ENCODE data around the gene WDR18.

WDR18 gene

GRCh38 chr19:1008268-1009040, 24.3 kb downstream of the WDR18 start:
- no peak for DNase-seq (ENCODE audit: low read depth)

- no peak for DNase-seq (ENCODE audit: low read depth)
Observed at GRCh38 chr19:1009041-1009980, 25.2 kb downstream of the WDR18 start.

GRCh38 chr19:1009981-1010538, 25.9 kb downstream of the WDR18 start:
- DNase-seq (ENCODE audit: low read depth) = no peak

- no peak for DNase-seq (ENCODE audit: low read depth)
Observed at GRCh38 chr19:1010586-1011510, 26.7 kb downstream of the WDR18 start.

- no peak for DNase-seq (ENCODE audit: low read depth)
Observed at GRCh38 chr19:1011831-1012333, 27.7 kb downstream of the WDR18 start.

GRCh38 chr19:1012334-1012733, 28.2 kb downstream of the WDR18 start:
- no peak for DNase-seq (ENCODE audit: low read depth)

- no peak for DNase-seq (ENCODE audit: low read depth)
Observed at GRCh38 chr19:1013218-1013617, 29.1 kb downstream of the WDR18 start.

- DNase-seq (ENCODE audit: low read depth) = no peak
Observed at GRCh38 chr19:1014161-1015060, 30.3 kb downstream of the WDR18 start.

GRCh38 chr19:1015061-1015781, 31.1 kb downstream of the WDR18 start:
- no peak for DNase-seq (ENCODE audit: low read depth)

GRCh38 chr19:1015782-1016646, 31.9 kb downstream of the WDR18 start:
- no peak for DNase-seq (ENCODE audit: low read depth)

GRCh38 chr19:1016647-1017114, 32.5 kb downstream of the WDR18 start:
- no peak for DNase-seq (ENCODE audit: low read depth)

GRCh38 chr19:1017115-1017905, 33.2 kb downstream of the WDR18 start:
- no peak for DNase-seq (ENCODE audit: low read depth)

GRCh38 chr19:1017906-1018305, 33.8 kb downstream of the WDR18 start:
- no peak for DNase-seq (ENCODE audit: low read depth)

- DNase-seq (ENCODE audit: low read depth) = no peak
Observed at GRCh38 chr19:1018393-1018792, 34.2 kb downstream of the WDR18 start.

- DNase-seq (ENCODE audit: low read depth) = no peak
Observed at GRCh38 chr19:1018932-1019615, 34.9 kb downstream of the WDR18 start.

- no peak for DNase-seq (ENCODE audit: low read depth)
Observed at GRCh38 chr19:1019616-1019961, 35.4 kb downstream of the WDR18 start.
